ENCODE data around the gene DLX3. TPM values are rescaled to one million over a fixed set of nuclear protein-coding genes. Genes with fewer than 3 reads are reported as not detected.
"Not testable (repeated sequence)": the region's sequence is repeated elsewhere in the genome, so short reads cannot be mapped to it uniquely, and the experiment has no call there.

DLX3 gene
- total RNA-seq, 2 donors from 2014 or later, result 0.58 to 1.4 TPM

GRCh38 chr17:50042211-50042610, 47.2 kb upstream of the DLX3 start:
- H3K4me3 ChIP-seq (ENCODE audit: low read length), result no peak overlapping the region
- no peak overlapping the region for H3K27ac Mint-ChIP-seq
- WGBS, 2 experiments (ENCODE audit: insufficient coverage in 1 of 2, insufficient read length in 1 of 2), result 90 to 98% methylated on average over 5 of the region's 5 CpGs
- peaks cover 9% of the 10 kb centered on the region for H3K27me3 Mint-ChIP-seq (ENCODE audit: insufficient read depth)
- H3K9me3 Mint-ChIP-seq, result no peaks in the 10 kb centered on the region
- no peaks in the 10 kb centered on the region for H3K9me3 ChIP-seq (ENCODE audit: control insufficient read depth, low read length)
- H3K4me3 Mint-ChIP-seq, result no peak overlapping the region
- H3K27ac ChIP-seq (ENCODE audit: low read depth, low read length), result no peak overlapping the region
- H3K27me3 ChIP-seq (ENCODE audit: control insufficient read depth, insufficient read depth, low read length, poor library complexity, severe bottlenecking), result no peaks in the 10 kb centered on the region
- H3K4me1 Mint-ChIP-seq, result peaks cover 3% of the 10 kb centered on the region
- no peaks in the 10 kb centered on the region for H3K4me1 ChIP-seq (ENCODE audit: control insufficient read depth, insufficient read depth, low read length)
- no peak for DNase-seq
- TF ChIP-seq, protein P1, sequence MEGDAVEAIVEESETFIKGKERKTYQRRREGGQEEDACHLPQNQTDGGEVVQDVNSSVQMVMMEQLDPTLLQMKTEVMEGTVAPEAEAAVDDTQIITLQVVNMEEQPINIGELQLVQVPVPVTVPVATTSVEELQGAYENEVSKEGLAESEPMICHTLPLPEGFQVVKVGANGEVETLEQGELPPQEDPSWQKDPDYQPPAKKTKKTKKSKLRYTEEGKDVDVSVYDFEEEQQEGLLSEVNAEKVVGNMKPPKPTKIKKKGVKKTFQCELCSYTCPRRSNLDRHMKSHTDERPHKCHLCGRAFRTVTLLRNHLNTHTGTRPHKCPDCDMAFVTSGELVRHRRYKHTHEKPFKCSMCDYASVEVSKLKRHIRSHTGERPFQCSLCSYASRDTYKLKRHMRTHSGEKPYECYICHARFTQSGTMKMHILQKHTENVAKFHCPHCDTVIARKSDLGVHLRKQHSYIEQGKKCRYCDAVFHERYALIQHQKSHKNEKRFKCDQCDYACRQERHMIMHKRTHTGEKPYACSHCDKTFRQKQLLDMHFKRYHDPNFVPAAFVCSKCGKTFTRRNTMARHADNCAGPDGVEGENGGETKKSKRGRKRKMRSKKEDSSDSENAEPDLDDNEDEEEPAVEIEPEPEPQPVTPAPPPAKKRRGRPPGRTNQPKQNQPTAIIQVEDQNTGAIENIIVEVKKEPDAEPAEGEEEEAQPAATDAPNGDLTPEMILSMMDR (conservative IDR thresholded peaks at IDR 0.05), result no peak
- no peaks in the 10 kb centered on the region for H3K36me3 ChIP-seq (ENCODE audit: control insufficient read depth, insufficient read depth, low read length)
- H3K9ac ChIP-seq (ENCODE audit: extremely low read depth, low read length, poor library complexity, severe bottlenecking), result no peak overlapping the region
- no peaks in the 10 kb centered on the region for H3K36me3 Mint-ChIP-seq (ENCODE audit: low read depth)

GRCh38 chr17:50040496-50040895, 45.5 kb upstream of the DLX3 start:
- not testable (repeated sequence) for H3K27ac Mint-ChIP-seq; H3K27ac ChIP-seq (ENCODE audit: low read depth, low read length); H3K4me3 ChIP-seq (ENCODE audit: low read length); H3K36me3 ChIP-seq (ENCODE audit: control insufficient read depth, insufficient read depth, low read length); H3K9me3 ChIP-seq (ENCODE audit: control insufficient read depth, low read length); H3K9me3 Mint-ChIP-seq; H3K4me3 Mint-ChIP-seq; DNase-seq; H3K9ac ChIP-seq (ENCODE audit: extremely low read depth, low read length, poor library complexity, severe bottlenecking); H3K27me3 ChIP-seq (ENCODE audit: control insufficient read depth, insufficient read depth, low read length, poor library complexity, severe bottlenecking); H3K36me3 Mint-ChIP-seq (ENCODE audit: low read depth)
- peaks cover 10% of the 10 kb centered on the region for H3K27me3 Mint-ChIP-seq (ENCODE audit: insufficient read depth)
- H3K4me1 Mint-ChIP-seq, result peaks cover 16% of the 10 kb centered on the region
- 88 to 90% methylated on average over 4 to 5 of the region's 5 CpGs for WGBS, 2 experiments (ENCODE audit: insufficient coverage in 1 of 2, insufficient read length in 1 of 2)
- peaks cover 13% of the 10 kb centered on the region for H3K4me1 ChIP-seq (ENCODE audit: control insufficient read depth, insufficient read depth, low read length)

DNA sequence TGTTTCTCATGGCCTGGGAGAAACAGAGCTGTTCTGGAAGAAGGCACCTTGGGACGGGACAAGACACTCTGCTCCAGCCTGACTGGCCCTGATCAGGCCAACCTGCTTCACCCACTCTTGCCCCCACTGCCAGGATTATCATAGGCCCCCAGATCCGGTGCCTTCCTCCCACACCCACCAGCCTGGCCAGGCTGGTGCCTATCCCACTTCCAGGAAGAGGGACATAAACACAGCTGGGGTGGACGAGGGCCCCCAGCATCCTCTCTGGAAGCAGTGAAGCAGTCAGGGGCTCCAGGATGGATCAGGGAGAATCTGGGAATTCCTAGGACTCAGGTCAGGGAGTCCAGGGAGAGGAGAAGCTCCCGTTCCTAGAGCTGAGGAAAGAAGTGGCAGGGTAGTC, 44.0 kb upstream of the DLX3 start:
- H3K27me3 Mint-ChIP-seq (ENCODE audit: insufficient read depth), result peaks cover 8% of the 10 kb centered on the region

More for the DNA sequence above, 44.0 kb upstream of the DLX3 start:
- no peak overlapping the region for H3K27ac ChIP-seq (ENCODE audit: low read depth, low read length)
- peaks cover 31% of the 10 kb centered on the region for H3K4me1 Mint-ChIP-seq
- no peak overlapping the region for H3K4me3 Mint-ChIP-seq
- TF ChIP-seq, protein P1 (conservative IDR thresholded peaks at IDR 0.05), result no peak
- H3K4me3 ChIP-seq (ENCODE audit: low read length), result no peak overlapping the region
- 94 to 100% methylated on average over 1 to 4 of the region's 4 CpGs for WGBS, 2 experiments (ENCODE audit: insufficient coverage in 1 of 2, insufficient read length in 1 of 2)
- no peak overlapping the region for H3K27ac Mint-ChIP-seq
- no peaks in the 10 kb centered on the region for H3K9me3 ChIP-seq (ENCODE audit: control insufficient read depth, low read length)
- no peaks in the 10 kb centered on the region for H3K27me3 ChIP-seq (ENCODE audit: control insufficient read depth, insufficient read depth, low read length, poor library complexity, severe bottlenecking)
- DNase-seq, result no peak
- H3K36me3 Mint-ChIP-seq (ENCODE audit: low read depth), result no peaks in the 10 kb centered on the region
- H3K36me3 ChIP-seq (ENCODE audit: control insufficient read depth, insufficient read depth, low read length), result no peaks in the 10 kb centered on the region
- peaks cover 16% of the 10 kb centered on the region for H3K4me1 ChIP-seq (ENCODE audit: control insufficient read depth, insufficient read depth, low read length)
- H3K9ac ChIP-seq (ENCODE audit: extremely low read depth, low read length, poor library complexity, severe bottlenecking), result no peak overlapping the region
- no peaks in the 10 kb centered on the region for H3K9me3 Mint-ChIP-seq
